Superior temporal gyrus (tissue), 1 donor: ENCODE measurements around the gene XAF1.
"Not testable (repeated sequence)": the region's sequence is repeated elsewhere in the genome, so short reads cannot be mapped to it uniquely, and the experiment has no call there.

ENCODE experiments used
- DNase-seq: peaks from one replicate; pipeline ENCODE4 v3.0.0-alpha.2; 2016; ENCODE audit errors: extremely low spot score

The XAF1 gene, protein sequence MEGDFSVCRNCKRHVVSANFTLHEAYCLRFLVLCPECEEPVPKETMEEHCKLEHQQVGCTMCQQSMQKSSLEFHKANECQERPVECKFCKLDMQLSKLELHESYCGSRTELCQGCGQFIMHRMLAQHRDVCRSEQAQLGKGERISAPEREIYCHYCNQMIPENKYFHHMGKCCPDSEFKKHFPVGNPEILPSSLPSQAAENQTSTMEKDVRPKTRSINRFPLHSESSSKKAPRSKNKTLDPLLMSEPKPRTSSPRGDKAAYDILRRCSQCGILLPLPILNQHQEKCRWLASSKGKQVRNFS

DNA sequence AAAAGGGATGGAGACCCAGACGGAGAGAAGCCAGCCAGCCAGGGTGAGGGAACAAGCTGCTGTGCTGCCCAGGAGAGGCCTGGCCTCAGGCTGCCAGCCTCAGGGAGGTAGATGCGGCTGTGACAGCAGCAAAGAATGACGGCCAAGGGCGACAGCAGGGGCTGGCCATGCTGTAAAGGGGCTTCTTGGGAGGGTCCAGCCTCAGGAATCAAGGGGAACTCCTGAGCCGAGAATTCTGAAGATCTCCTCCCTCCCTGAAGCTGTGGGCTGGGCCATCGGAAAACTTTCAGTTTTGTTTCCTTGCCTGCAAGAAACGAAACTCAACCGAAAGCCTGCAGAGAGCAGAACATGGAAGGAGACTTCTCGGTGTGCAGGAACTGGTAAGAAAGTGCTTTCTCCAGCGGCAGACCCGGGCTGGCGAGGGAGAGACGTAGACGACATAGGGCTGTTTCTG, at the start of gene XAF1:
Gene XAF1 (plus strand): TSS at position 316 of the 454 bp plus-strand sequence. CDS start 33 bp downstream, at position 349.
- DNase-seq, result peak; percentile 31

DNA sequence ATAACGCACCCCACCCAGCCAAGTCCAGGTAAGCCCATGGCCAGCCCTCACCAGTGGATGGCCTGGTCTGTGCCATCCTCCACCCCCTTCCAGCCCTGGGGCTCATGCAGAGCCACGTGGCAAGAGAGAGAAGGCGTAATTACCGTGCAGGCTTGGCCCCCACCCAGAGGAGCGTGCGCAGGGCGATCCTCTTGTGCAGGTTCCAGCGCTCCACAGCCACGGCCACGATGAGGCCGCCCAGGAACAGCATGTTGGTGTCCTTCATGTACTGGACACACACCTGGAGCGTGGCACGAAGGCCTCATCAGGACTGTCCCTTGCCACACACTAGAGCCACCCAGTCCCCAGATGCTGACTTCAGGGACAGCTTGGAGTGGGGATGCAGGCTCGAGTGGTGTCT, 49.3 kb upstream of the XAF1 start:
- DNase-seq, result no peak

DNA sequence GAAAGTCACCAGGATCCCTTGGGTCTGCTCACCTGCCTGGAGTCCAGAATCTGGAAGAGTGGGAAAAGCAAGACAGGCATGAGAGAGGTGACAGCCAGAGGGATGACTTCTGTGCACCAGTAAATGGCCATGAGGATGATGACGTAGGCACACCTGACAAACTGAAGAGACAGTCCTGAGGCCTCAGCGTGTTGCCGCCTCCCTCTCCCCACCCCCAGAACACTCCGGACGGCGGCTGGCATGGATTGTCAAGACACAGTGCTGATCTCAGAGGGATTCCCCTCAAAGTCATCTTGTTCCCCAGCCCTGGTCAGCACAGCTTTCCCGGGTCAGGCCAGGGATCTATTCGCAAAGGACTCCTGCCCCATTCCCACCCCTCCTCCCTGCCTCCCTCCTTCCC, 48.9 kb upstream of the XAF1 start:
- no peak for DNase-seq

DNA sequence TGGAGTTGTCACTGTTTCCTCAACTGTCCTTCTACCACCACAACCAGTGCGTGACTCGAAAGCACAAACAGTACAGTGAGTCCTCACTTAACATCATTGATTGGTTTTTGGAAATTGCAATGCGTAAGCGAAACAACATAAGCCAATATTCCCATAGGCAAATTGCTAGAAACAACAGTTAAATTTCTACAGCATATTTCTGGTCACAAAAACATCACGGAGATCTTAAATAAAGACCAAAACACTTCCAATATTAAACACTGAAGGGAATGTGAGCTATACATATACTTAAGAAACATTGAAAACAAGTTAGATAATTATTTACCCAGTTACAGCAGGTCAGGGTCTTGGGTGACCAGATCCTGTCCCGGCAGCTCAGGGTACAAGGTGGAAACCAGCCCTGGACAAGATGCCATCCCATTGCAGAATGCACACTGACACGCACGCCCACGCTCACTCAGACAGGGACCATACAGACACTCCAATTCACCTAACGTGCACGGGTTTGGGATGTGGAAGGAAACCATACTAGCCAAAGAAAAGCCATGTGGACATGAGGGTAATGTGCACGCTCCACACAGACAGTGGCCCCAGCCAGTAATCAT, 47.4 kb upstream of the XAF1 start:
- no peak for DNase-seq

DNA sequence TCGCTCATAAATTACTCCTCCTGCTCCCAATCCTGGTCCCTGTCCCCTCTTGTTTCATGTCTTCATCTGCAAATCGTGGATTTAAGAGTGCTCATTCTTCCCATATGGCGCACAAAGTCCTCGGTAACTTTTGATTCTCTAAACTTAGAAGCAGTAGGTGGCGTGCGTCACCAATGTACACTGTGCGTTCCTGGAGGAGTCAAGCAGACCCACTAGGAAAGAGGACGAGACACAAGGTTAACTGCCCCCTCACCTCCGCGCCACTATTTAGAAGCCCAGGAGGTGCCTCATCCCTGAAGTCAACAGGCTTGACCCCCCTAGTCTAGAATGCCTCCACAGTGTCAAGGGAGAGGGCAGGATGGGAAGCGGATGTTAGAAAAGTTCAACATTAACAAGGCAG, 45.5 kb upstream of the XAF1 start:
- peak; percentile 28 for DNase-seq

DNA sequence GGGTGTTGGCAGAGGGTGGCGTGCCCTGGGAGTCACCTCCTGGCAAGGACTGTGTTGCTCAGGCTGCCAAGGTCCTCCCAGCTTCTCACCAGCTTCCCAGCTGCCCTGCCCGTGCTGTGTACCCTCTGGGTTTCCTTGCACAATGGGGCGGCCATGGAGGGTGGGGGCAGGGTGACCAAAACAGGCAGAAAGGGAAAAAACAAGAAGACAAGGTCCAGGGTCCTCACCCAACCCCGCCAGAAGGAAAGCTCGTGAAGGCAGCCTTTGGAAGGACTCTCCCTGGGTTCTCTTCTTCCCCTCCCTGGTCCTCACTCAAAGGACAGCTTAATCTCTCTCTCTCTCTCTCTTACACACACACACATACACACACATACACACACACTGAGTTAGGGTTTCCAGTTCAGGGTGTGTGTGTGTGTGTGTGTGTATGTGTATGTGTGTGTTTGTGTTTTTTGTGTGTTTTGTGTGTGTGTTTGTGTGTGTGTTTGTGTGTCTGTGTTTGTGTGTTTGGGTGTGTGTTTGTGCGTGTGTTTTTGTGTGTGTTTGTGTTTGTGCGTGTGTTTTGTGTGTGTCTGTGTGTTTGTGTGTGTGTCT, 44.7 kb upstream of the XAF1 start:
- no peak for DNase-seq

DNA sequence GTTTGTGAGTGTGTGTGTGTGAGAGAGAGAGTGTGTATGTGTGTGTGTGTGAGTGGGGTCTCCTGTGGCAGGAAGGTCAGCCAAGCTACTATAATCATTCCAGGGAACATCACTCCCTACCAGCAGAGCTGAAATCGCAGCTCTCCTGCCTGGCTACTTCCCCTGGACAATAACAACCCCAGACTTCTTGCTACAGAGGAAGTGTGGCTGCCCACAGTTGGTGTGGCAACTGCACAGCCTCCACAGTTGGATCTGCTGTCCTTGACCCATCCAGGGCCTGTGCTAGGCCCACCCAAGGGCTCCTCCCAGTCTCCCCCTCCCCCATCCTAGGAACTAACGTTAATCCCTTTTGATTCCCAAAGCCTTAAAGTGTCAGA, 44.2 kb upstream of the XAF1 start:
- no peak for DNase-seq

DNA sequence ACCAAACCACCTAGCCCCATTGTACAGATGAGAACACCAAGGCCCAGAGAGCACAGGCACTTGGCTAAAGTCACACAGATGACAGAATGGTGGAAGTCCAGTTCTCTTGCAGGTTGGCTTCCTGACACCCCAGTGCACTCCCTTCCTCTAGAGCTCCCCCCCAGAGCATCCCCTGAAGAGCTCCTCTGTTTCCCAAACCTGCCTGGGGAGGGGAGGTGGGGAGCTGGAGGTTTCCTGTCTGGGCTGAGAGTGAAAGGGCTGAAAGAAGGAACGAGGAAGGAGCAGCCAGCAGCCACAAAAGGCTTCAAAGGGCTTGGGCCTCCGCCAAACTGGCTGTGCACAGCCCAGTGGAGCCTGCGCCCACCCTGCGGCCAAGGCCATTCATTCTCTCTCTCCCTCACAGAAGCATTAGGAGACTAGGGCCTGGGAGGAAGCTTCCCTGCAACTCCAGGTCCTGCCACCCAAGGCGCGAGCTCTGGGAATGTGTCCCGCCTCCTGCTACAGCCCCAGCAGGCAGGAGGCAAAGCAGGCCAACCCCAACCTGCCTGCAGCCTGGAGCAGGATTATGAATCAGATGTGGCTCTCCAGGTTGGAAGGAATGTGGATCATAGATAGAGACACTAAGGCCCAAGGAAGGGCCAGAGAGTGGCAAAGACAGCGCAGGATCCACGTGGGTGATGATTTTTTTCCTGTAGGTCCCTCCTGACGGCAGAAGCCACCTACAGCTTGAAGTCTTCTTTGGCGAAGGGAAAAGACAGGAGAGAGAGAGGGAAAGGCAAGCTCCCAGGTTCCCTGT, 43.6 kb upstream of the XAF1 start:
- DNase-seq, result no peak

DNA sequence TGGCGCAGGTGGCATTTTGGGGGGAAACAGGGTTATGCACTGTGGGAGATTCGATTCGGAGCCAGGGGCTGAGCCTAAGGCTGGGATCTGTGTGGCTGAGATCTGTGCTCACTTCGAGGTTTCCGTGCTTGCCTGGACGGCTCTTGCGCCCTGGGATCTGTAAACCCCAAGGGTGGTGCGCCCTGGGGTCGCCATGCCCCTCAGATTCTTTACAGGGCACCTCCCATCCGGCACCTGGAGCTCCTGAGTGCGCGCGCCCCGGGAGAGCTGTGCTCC, 43.1 kb upstream of the XAF1 start:
- no peak for DNase-seq

DNA sequence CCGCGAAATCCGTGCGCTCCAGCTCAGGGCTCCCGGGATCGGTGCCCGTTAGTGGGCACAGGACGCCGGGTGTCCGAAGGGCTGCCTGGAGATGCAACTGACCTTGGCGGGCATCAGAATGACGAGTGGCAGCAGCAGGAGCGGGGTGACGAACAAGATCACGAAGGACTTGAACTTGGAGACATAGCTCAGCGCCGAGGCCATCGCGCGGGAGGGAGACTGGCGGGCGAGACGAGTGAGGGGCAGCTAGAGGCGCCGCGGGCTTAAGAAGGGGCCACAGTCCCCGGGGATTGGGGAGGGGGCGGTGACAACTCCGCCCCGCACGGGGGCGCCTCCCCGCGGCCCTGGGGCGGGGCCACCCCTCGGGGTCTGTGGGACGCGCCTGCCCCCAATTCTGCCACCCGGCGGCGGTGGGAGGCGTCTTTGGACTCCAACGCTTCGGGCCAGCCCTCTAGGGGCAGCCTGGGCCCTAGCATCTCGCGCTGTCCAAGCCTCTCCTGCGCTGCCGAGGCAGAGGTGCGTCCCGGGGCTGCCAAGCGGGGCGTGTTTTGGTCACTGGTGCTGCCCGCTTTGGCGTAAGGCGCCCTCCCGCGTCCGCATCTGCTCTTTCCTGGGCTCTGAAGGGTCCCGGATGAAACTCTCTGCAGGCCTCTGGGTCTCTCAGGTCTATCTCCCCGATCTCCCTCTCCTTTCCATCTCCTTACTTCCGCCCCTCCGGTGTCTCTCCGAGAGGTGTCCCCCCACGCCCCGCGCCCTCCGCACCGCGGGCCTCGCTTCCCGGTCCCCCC, 42.5 kb upstream of the XAF1 start, which contains the start of gene SLC13A5:
Gene SLC13A5 (minus strand): TSS at position 240 of the 788 bp plus-strand sequence. CDS start 36 bp downstream, at position 204.
- DNase-seq, result no peak

DNA sequence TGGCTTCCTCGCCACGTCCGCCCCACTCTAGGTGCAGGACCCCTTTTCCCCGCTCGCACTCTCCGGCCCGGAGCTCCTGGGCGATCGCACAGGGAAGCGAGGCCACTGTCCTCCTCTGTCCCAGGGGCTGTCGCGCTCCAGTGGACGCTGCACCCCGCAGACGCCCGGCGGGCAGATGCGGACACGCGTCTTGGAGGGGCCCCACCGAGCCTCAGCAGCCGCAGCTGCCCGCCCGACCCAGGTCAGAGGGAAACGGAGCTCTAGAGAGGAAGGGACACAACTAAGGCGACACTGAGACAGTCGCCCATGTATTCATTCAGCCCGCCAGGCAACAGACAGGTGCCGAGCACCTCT, 42.0 kb upstream of the XAF1 start:
- no peak for DNase-seq

DNA sequence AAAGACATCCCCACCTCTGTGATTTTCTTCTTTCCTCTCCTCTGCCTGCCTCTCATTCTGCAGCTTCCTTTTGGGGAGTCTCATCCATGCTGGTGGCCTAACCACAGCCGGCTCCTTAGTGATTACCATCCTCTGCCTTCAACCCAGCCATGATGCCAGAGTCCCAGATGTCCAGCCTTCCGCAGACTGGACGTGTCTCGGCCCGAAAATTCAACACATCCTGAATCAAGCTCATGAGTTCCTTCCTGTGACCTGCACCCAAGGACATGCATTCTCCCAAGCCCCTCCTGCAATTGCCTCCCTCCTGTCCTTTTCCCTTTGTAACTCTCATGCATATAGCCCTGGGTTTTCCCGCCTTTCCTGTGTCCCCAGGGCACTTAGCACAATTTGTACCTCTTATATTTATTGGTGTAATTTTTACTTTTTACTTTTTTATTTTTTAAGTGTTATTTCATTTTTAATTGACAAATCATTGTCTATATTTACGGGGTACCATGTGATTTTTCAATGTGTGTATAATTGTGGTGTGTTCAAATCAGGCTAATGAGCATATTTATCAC, 41.5 kb upstream of the XAF1 start:
- DNase-seq, result no peak

DNA sequence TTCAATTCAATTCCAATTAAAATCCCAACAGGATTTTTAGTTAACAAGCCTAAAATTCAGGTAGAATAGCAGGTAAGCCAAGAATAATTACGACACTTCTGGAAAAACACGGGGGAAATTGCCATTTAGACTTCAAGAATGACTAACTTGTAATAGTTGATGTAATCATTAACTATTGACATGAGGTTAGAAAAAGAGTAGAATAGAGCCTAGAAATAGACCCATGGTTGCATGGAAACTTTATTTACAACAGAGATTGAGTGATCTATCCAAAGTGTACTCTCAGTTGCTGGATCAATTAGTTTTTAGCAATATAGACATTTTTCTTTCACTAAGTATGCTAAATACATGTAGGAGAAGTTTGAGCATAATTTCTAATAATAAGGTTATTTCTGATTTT, 39.1 kb upstream of the XAF1 start:
- DNase-seq, result no peak

DNA sequence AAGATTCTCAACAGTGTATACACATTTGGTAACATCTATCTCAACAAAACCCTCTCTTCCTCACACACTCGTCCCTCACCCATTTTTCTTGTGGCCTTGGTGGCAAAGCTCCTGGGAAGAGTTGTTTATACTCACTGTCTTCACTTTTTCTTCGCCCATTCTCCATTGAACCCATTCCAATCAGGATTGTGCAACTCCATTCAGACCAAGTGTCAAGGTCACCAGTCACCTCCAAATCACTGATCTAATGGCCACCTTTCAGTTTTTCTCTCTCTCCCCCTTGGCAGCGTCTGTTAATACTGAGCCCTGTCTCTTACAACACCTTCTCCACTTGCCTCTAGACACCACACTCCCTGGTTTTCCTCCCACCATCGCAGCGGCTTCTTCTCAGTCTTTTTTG, 34.1 kb upstream of the XAF1 start:
- peak; percentile 22 for DNase-seq

DNA sequence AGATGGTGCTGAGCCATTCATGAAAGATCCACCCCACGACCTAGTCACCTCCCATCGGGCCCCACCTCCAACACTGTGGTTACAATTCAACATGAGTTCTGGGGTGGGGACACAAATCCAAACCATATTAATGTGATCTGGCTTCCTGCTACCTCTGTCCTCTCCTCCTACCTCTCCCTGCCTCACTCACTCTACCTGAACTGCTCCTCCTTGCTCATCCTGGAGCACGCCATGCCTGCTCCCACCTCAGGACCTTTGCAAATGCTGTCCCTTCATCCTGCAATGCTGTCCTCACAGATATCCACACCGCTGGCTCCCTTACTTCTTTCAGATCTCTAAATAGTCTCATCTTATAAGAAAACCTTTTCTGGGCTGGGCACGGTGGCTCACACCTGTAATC, 31.8 kb upstream of the XAF1 start:
- no peak for DNase-seq

DNA sequence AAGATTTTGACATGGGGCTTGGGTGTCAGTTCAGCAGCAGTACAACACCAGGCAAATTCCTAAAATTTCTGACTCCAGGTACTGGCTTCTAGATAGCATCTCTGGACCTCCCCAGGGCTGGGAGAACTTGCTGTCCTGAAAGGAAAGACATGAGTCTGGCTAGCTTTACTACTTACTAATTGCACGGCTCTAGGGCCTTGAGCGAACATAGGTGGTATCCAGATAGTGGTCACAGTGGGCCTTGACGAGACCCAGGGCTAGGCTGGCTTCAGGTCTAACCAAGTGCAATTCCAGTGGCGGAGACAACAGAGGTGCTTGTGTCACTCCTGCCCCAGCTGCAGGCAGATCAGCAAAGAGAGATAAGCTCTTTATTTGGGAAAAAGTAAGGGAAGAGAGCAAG, 26.3 kb upstream of the XAF1 start:
- no peak for DNase-seq

DNA sequence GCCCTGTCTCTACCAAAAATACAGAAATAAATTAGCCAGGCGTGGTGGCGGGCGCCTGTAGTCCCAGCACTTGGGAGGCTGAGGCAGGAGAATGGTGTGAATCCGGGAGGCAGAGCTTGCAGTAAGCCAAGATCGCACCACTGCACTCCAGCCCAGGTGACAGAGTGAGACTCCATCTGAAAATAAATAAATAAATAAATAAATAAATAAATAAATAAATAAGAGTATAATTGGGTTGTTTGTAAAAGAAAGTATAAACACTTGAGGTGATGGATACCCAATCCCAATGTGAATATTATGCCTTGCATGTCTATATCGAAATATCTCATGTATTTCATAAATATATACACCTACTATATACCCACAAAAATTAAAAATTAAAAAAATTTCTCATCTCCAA, 9.2 kb upstream of the XAF1 start:
- DNase-seq, result not testable (repeated sequence)

DNA sequence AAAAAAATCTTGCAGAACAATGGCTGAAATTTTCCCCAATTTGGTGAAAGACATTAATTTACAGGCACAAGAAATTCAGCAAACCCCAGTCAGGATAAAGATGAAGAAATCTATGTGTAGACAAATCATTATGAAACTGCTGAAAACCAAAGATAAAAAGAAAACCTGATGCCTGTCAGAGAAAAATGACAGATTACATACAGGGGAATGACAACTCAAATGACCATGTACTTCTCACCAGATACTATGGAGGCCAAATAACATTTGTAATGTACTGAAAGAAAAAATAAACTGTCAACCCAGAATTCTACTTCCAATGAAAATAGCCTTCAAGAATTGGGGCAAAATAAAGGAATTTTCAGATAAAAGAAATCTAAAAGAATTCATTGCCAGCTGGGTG, 7.2 kb upstream of the XAF1 start:
- no peak for DNase-seq

DNA sequence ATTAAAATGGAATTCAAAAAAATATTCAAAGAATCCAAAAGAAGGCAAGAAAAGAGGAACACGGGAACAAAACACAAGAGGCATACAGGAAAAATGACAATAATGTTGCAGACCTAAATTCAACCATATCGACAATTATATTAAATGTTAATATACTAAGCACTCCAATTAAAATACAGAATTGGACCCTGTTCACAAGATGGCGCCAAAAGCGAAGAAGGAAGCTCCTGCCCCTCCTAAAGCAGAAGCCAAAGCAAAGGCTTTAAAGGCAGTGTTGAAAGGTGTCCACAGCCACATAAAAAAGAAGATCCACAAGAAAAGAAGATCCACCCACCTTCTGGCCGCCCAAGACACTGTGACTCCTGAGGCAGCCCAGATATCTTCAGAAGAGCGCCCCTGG, 6.3 kb upstream of the XAF1 start:
- no peak for DNase-seq

DNA sequence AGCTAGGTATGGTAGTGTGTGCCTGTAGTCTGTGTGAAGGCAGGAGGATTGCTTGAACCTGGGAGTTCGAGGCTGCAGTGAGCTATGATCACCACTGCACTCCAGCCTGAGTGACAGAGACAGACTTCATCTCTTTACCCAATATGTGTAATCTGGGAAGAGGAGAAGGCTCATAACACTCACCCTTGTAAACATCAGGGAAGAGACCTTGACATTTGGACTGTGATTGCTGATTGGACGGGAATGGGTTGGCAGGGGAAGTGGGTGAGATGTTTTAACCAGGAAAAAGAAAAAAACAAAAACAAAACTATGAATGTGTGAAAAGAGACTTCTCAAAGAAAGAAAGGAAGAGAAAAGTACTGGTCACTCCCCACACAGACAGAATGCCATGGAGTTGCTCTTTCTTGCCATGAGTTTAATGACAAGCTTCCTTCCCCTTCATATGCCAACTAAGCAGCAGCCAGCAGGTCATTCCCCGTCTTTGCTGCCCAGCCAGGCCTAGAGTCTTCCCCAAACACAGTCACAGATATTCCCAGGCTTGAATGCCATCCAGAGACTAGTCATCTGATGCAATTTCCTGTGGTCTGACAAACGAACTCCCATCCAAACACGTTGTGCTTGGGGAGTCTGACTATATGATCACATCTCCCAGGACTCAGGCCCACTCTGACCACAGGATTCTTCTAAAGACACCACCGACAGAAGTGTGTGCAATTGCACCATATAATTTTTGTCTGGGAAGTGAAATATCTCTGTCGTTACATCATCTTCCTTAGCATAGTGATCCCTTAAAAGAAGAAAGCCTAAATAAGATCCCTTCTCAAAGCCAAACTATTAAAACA, 3.6 kb upstream of the XAF1 start:
- peak; percentile 9 for DNase-seq

DNA sequence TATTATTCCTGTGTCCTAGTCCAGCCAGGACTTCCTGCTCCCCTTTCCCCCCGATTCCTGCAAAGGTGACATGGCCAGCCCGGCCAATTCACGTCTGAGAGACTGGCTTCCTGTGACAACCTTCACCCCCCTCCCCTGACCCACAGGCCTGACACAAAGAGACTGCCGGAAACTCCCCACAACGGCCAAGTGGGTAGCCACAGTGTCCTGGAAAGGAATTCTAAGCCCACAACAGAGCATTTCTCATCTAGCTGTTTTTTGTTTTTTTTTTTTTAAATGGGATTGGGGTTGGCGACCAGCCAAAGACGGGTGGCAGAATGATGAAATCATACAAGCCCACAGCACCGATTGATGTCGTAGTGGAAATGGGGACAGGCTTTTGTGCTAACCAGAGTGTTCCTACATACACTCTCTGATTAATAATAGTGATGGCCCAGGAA, 2.8 kb upstream of the XAF1 start:
- no peak for DNase-seq
